Measurements from ENCODE around the gene ADAT1.

ADAT1 gene, protein sequence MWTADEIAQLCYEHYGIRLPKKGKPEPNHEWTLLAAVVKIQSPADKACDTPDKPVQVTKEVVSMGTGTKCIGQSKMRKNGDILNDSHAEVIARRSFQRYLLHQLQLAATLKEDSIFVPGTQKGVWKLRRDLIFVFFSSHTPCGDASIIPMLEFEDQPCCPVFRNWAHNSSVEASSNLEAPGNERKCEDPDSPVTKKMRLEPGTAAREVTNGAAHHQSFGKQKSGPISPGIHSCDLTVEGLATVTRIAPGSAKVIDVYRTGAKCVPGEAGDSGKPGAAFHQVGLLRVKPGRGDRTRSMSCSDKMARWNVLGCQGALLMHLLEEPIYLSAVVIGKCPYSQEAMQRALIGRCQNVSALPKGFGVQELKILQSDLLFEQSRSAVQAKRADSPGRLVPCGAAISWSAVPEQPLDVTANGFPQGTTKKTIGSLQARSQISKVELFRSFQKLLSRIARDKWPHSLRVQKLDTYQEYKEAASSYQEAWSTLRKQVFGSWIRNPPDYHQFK

DNA sequence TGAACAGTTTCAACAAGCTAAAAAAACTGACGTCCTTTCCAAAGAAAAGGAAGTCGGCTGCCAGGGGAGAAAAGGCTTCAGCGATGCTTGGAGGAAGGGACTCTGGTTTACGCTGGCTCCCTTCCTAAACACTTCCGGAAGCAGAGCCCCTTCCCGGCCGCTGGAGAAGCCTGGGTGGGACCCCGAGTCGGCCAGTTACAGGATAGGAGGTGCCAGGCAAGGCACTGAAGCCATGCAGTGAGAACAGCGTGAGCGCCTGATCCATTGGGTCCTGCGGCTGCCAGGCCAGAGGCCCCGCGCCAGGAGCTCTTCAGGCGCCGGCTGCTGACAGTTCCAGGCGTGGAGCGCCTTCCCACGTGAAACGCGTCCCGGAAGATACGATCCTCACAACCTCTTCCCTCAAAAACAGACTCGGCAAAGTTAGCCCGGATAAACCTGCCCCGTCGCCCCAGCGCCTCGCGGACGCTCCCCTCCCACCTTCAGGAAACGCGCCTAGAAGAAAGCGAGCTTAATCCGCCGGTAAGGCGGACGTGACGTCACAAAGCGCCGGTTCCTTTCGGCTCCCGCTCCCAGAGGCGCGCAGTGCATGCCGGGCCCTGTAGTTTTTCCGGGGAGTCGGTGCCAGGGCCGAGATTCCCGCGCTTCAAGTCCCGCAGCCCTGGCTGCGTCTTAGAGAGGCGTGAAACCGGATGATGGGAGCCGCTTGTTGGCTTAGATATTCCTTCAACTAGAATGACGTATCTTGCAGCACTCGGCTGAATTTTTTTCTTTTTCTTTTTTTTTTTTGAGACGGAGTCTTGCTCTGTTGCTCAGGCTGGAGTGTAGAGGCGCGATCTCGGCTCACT lies at the start of gene ADAT1:
Gene ADAT1 (minus strand): TSS at position 521 of the 845 bp plus-strand sequence. CDS start 2,482 bp downstream, outside the sequence.
- peak; percentile 99 for DNase-seq

- no peak for DNase-seq
These were observed 44.4 kb upstream of the ADAT1 start for GRCh38 chr16:75667503-75667902.

DNA sequence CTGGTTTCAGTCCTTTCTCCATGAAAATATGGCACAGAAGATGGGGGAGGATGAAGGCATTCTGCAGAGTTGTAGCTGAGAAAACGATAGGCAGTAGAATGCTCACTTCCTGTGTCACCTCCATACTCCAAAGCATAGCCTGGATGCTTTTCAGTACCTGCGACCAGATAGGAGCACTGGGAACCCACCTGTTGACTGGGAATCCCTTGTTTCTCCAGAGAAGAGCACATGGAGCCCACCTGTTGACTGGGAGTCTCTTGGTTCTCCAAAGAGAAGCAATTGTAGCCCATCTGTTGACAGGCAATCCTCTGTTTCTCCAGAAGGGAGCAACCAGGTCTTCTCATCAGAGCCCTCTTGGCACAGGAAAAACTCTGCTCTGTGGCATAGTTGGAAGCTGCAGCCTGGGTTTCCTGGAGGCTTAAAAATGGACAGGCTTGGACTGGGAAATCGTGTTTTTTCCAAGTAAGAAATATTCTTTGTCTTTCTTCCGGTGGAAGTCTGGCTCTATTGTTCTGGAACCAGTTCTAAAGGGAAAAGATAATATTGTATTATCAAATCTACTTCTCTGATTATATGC lies 37.7 kb upstream of the ADAT1 start:
- DNase-seq, result no peak

- no peak for DNase-seq
These were observed 37.2 kb upstream of the ADAT1 start for GRCh38 chr16:75660321-75660720.

DNA sequence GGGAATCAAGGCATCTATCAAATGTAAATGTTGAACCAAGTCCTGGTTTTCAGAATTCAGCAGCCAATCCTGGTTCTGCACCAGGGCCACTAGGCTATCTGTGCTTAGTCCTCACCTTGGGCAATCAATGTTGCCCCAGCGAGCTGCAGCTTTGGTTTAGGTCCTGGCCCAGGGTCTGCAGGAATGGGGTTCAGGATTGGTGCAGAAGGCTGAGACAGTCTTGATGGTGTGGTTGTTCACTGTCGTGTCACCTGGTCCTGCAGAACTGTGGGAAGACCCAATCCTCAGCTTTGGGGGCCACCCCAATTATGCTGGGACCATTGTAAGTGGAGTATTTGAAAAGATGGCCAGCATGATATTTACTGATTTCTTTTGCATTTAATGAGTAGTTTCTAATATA lies 35.1 kb upstream of the ADAT1 start:
- DNase-seq, result no peak

GRCh38 chr16:75653922-75654321 lies 30.8 kb upstream of the ADAT1 start:
- DNase-seq, result no peak

DNA sequence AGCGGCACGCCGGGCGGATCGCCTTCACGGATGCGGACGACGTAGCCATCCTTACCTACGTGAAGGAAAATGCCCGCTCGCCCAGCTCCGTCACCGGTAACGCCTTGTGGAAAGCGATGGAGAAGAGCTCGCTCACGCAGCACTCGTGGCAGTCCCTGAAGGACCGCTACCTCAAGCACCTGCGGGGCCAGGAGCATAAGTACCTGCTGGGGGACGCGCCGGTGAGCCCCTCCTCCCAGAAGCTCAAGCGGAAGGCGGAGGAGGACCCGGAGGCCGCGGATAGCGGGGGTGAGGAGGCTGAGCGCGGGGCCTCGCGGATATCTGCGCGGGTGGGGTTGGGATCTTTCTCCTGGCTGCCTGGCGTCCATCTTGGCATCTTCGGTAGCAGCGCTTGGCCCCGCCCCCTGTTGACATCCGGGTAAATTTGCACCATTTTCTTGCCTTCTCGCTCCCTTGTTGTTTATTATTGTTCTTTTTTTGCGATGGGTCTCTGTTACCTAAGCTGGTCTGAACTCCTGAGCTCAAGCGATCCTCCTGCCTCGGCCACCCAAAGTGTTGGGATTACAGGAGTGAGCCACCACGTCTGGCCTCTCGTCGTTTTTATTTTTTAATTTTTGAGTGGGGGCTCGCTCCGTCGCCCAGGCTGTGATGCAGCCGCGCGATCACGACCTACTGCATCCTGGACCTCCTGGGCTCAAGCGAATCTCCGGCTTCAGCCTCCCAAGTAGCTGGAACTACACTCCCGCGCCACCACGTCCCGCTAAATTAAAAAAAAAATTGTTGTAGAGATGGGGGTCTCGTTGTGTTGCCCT lies 25.4 kb upstream of the ADAT1 start:
- DNase-seq, result peak; percentile 84

GRCh38 chr16:75647492-75648264 lies 24.6 kb upstream of the ADAT1 start, which contains the start of the genes KARS1 and TERF2IP:
TSS of gene KARS1 (minus strand) at chr16:75647665. CDS start at chr16:75647639, 26 bp downstream.
TSS of gene TERF2IP (plus strand) at chr16:75647773. CDS start at chr16:75647883, 110 bp downstream.
- peak; percentile 97 for DNase-seq

GRCh38 chr16:75647112-75647491 lies 24.0 kb upstream of the ADAT1 start:
- DNase-seq, result no peak

DNA sequence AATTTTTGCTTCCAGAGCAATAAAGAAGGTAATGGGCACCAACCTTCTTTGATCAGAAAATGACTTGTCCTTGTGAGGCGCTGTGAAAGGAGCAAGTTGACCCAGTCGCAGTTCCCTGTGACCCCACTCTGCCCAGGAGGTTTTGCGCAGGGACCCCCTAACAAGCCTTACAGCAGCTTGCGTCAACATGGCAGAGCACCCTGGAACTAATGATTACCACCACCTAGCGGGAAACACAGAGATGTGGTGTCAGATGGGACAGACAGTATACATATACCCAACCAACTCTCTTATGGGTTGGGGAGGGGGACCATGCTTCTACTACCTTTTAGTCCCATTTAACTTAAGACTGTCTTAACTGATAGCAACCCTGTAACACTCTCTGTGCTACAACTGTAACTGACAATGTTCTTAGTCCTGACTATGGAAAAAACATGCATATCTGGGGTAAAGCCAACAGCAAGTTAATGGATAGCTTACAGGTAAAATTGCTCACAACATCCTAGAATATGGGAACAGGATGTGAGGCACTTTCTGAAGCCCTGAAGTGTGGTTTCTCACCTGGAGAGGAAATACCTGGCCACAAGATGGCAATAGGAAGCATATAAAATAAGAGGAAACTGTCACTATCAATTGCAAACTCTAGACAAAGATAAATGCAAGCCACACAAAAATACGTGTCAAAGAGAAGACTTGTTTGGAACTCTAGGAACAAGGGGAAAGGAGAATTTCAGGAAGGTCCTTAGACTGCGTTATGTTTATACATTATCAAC lies 21.3 kb upstream of the ADAT1 start:
- DNase-seq, result no peak

GRCh38 chr16:75640598-75640997 lies 17.5 kb upstream of the ADAT1 start:
- no peak for DNase-seq

GRCh38 chr16:75635036-75635435 lies 12.0 kb upstream of the ADAT1 start:
- no peak for DNase-seq

GRCh38 chr16:75632857-75633256 lies 9.8 kb upstream of the ADAT1 start:
- no peak for DNase-seq

- no peak for DNase-seq
These were observed 7.0 kb upstream of the ADAT1 start for GRCh38 chr16:75630052-75630451.

DNA sequence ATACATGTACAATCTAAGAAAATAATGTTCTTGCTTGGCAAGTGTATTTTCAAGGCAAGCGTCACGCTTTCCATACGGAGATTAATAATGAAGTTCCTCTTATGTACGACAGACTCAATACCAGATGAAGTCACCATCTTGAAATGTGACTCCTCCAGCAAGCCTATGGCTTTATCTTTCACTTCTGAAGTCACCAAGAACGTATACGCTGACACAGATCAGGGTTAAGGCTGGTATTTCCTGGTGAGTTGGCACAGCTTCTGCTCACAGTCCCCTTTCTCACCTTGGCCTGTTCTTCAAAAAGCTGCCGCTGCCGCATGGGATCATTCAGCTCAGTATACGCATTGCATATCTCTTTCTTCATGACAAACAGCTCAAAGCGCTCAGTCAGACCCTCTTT lies 6.1 kb upstream of the ADAT1 start:
- no peak for DNase-seq

DNA sequence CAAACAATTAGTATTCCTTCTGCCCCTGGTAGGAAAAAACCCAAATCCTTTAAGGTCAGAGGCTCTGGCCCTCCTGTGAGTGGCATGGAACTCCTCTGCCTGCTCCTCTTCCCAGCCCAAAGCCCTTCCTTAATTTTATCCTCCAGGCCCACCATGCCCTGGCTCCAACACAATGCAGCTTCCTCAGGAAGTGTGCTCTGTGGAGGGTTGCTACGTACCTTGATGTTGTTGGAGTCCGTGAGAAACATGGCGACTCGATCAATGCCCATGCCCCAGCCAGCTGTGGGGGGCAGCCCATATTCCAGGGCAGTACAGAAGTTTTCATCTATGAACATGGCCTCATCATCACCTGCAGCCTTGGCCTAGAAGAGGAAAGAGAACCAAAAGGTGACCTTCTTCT lies 5.3 kb upstream of the ADAT1 start:
- DNase-seq, result no peak

DNA sequence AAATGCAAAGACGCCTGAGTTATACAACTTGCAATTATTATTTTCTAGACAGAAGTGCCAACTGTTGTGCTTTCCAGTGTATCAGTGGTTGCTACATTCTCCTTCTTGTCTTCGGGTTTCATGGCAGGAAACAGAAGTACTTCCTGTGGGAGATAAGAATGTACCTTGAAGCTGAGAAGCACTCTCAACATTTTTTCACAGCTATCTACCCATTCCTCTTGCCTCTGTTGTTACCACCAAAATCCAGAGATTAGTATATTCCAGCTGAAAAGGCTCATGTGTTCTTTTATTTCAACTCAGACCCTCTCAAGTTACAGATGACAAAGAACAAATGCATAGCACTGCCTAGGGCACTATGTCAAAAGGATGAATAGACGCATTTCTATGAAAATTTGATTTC lies 4.8 kb upstream of the ADAT1 start:
- DNase-seq, result no peak

DNA sequence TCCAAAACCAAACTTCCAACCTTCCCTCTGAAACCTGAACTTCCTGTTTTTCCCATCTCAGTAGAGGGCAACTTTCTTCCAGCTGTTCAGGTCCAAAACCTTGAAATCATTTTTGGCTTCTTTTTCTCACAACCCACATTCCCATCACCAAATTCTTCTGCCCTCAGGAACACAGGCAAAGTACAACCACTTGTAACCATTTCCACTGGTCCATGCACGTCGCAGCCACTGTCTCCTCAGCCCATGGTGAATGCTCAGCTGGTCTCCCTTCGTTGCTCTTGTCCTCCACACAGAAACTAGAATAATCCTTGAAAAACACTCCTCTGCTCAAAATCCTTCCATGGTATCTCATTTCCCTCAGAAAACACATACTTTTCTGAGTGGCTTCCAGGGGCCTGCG lies 3.7 kb upstream of the ADAT1 start:
- no peak for DNase-seq

DNA sequence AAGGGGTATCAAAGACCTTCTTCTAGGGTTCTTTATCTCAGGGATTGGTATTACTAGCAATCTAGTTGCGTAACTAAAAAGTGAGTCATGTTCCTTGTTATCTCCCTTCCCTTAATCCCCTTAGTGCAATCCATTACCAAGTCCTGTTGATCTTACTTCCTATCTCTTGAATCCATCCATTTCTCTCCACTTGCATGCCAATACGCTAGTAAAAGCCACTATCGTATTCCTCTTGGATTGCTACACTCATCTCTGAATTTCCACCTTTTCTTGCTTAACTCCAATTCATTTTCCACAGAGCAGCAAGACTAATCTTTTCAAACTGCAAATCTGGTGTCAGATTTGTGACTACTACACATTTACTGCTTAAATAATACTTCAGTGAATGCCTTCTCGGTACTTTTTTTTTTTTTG lies 1.8 kb upstream of the ADAT1 start:
- peak; percentile 76 for DNase-seq

DNA sequence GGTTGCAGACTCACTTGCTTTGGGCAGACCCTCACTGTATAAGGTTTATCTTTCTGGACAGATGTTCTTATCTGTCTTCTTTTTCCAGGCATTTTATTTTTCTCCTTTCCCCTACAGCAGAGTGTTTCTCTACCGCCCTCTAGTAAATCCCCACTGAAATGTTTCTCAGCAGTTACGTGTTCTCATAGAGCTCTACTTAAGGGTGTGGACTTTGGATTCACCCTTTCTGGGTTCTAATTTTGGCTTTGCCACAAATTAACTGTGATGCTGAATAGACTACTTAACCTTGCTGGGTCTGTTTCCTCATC lies 2.0 kb downstream of the ADAT1 start:
- DNase-seq, result peak; percentile 94
